GM19351 (cell line): Measurements from ENCODE around the gene HSDL2.
"Not testable (repeated sequence)": the region's sequence is repeated elsewhere in the genome, so short reads cannot be mapped to it uniquely, and the experiment has no call there.

ENCODE experiments used
- ATAC-seq: cut with Tn5 transposase; IDR thresholded peaks from one replicate; pipeline ENCODE4 v1.9.1; 2021; ENCODE audit warnings: mild to moderate bottlenecking, moderate library complexity; ENCODE audit not compliant: unreplicated experiment

The HSDL2 gene

GRCh38 chr9:112365257-112365656, 14.7 kb upstream of the HSDL2 start:
- ATAC-seq, result not testable (repeated sequence)

GRCh38 chr9:112366591-112366990, 13.3 kb upstream of the HSDL2 start:
- no peak for ATAC-seq

GRCh38 chr9:112367465-112367864, 12.4 kb upstream of the HSDL2 start:
- ATAC-seq, result no peak

GRCh38 chr9:112369817-112370216, 10.1 kb upstream of the HSDL2 start:
- ATAC-seq, result no peak

DNA sequence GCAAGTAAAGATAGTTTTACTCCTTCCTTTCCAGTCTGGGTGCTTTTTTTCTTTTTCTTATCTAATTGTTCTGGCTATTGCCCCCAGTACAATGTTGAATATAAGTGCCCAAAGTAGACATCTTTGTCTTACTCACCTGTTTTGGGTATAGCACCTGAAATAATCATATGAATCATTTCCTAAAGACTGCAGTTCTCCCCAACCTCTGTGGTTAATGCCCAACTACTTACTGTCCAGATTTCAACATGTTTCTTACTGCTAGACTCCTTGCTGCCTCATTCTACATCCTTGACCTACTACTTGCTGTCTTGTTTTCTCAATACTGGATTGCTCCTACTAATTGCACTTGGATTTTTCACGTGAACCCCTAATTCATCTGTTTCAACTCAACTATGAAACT, 8.8 kb upstream of the HSDL2 start:
- ATAC-seq, result no peak

DNA sequence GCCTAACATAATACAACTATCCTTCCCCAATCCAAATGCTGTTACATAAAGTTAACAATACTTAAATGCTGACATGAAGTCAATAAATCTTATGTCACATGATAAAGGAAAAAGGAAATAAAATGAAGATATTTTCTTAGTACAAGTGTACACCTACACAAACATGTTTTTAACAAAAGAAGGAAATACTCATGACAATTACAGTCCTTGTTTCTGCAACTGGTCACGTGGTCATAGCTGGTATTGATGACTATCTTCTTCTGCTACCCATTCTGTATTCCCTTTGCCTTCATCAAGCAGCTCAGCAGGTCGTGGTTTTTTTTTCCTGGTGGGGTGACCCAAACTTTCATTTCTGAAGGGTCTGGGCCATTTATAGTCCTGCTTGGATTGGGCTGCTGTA, 6.2 kb upstream of the HSDL2 start:
- not testable (repeated sequence) for ATAC-seq

DNA sequence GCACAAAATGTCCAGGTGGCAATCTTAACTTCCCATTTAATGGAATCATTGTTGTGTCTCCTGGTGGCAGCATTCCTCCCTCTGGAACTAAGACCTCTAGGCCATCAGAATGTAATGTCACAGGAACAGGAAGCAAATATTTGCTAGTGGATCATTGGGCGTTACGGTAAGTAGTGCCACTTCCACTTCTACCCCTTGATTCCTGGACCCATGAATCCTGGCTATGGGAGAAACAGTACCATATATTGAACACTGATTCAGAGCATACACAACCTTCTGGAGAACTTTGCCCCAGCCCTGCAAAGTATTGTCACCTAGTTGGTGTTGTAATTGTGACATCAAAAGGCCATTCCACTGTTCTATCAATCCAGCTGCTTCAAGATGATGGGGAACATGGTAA, 5.7 kb upstream of the HSDL2 start:
- ATAC-seq, result not testable (repeated sequence)

DNA sequence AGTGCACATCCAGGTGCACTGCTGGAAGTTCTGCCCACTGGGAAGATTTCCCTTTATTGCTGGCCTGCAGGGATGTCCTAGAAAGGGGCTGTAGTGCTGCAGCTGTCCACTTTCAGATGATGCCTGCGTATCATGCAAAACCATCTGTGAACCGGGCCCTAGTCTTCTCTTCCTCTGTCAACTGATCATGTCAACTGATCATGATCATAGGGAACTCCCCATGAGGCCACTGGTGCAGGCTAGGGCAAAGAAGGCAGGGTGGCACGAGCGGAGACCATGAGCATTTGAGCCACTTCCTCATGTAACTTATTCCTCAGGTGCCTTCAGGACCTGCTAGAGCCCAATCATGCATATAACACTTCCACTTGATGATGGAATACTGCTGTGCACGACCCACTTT, 4.5 kb upstream of the HSDL2 start:
- ATAC-seq, result no peak

DNA sequence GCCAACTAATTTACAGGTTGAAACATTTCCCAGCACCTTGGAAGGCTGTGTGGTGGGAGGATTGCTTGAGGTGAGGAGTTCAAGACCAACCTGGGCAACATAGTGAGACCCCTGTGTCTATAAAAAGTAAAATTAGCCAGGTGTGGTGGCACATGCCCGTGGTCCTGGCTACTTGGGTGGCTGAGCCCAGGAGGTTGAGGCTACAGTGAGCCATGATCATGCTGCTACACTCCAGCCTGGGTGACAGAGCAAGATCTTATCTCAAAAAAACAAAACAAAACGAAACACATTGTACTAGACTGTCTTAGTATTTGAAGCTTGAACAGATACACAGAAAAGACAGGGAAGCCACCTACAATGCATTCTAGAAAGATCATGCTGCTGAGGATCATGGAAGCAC, 2.8 kb upstream of the HSDL2 start:
- no peak for ATAC-seq

DNA sequence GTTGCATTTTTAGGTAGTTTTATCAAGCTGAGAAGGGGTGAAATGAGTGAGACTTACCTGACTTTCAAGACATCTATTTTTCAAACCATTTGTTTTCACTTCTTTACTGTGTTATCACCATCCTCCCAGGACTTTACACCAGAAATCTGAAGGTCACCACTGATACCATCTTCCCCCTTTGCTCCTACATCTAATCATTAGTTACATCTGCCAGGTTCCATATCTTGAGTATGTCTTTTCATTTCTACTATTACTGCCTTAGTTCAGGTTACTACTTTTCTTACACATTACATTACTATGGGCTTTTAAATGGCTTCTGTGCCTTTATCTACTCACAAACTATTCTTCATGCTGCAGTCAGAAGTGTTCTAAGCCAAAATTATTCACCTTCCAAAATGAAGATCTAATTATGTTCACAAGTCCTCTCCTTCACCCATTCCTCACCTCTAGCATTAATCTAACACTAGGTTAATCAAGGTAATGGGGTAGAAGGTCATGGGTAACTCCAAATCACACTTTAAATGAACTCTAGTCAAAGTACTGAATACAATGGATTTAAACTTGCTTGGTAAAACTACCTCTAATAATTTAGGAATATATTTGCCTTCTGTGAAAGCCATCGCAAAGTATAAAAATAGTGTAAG, 2.1 kb upstream of the HSDL2 start:
- no peak for ATAC-seq

DNA sequence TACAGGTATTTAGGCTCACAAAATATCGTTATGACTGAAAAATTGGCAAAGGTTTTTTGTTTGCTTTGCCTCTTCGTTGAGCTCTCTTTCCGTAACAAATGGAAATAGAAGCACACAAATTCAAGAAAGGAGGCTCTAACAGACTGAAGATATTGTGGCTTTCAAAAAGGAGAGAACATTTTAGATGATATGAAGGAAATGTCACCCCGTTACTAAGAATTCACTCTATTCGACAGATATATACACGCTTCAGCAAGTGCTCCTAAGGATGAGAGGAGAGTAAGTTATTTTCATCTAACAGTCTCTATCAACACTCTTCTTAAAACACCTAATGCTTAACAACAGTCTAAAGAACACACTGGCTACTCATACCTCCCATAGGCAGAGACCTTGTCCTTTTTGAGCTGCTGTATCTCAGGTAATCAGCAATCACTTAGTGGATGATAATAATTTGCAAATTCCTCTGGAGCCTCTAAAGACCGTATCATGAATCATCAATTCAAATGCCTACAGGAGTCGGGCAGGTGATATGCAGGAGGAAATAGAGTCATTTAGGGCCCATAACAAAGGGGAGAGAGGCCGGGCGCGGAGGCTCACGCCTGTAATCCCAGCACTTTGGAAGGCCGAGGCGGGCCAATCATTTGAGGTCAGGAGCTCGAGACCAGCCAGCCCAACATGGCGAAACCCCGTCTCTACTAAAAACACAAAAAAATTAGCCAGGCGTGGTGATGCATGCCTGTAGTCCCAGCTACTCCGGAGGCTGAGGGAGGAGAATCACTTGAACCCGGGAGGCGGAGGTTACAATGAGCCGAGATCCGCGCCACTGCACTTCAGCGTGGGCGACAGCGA, 1.4 kb upstream of the HSDL2 start:
- peak; percentile 20 for ATAC-seq

GRCh38 chr9:112379177-112380101, 469 bp upstream of the HSDL2 start:
- ATAC-seq, result peak; percentile 79

- no peak for ATAC-seq
Measured at GRCh38 chr9:112380825-112381221, 915 bp downstream of the HSDL2 start.

DNA sequence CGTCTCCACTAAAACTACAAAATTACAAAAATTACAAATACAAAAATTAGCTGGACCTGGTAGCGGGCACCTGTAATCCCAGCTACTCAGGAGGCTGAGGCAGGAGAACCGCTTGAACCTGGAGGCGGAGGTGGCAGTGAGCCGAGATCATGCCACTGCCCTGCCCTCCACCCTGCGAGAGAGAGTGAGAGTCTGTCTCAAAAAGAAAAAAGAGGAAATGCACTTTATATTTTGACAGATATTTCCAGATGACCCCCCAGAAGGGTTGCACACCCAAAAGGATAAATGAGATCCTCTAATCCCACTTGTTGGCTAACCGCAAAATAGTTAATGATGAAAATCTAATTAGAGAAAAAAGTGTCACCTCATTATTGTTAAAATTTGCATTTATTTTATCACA, 2.2 kb downstream of the HSDL2 start:
- ATAC-seq, result no peak

- no peak for ATAC-seq
Measured at GRCh38 chr9:112382501-112383364, 2.8 kb downstream of the HSDL2 start.

DNA sequence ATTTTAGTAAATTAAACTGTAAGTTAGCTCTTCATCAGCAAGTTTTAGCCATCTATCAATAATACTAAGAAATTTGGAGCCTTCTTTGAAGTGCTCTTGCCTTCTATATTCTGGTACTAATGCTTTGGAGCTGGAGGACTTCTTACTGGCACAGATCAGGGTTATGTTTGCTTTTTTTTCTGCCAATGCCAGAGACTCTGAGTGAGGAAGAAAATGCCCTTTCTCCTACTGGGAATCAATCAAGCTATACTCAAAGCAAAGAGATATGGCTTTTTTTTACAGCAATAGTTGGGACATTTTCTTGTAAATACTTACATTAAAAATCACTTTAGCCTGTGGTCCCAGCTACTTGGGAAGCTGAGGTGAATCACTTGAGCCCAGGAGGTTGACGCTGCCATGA, 4.3 kb downstream of the HSDL2 start:
- no peak for ATAC-seq

- ATAC-seq, result no peak
Measured at GRCh38 chr9:112384690-112385089, 4.8 kb downstream of the HSDL2 start.

GRCh38 chr9:112387115-112387514, 7.2 kb downstream of the HSDL2 start:
- no peak for ATAC-seq

GRCh38 chr9:112389897-112390296, 10.0 kb downstream of the HSDL2 start:
- not testable (repeated sequence) for ATAC-seq

- not testable (repeated sequence) for ATAC-seq
Measured at GRCh38 chr9:112391936-112392560, 12.1 kb downstream of the HSDL2 start.
